GM12891 (cell line): Measurements from ENCODE around the gene SNX2.

Experiments used
- POLR2A ChIP-seq: IDR thresholded peaks from 2 replicates; pipeline ENCODE4 v1.6.1; 2011; ENCODE audit warnings: low read depth, low read length, control low read depth
- POLR2AphosphoS5 ChIP-seq: IDR thresholded peaks from 2 replicates; pipeline ENCODE4 v1.6.1; 2011; ENCODE audit warnings: low read depth, low read length, control low read depth
- POU2F2 ChIP-seq: IDR thresholded peaks from 2 replicates; pipeline ENCODE4 v1.6.1; 2011; ENCODE audit warnings: low read depth, mild to moderate bottlenecking, control low read depth, low read length, moderate library complexity
- TAF1 ChIP-seq: IDR thresholded peaks from 2 replicates; pipeline ENCODE4 v1.6.1; 2011; ENCODE audit warnings: low read depth, low read length, control low read depth

DNA sequence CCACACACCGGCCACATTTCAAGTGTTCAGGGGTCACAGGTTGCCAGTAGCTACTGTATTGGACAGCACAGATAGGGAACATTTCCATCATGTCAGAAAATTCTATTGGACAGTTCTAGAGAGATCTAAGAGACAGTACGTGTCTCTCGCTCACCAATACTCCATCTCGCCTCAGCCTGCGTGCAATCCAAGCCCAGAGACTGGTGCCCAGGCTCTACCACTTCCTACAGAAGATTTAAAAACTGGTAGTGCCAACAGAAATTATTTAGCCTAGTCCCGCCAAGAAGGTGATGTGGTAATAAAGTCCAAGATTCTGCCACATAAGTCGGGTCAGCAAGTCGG lies 390 bp upstream of the SNX2 start:
- TF ChIP-seq TAF1 (no peak), POLR2A (no peak), POLR2AphosphoS5 (no peak), POU2F2 (no peak)
